HL-60/S4 treated with phorbol 12-myristate 13-acetate at 8.2 ng/mL for 4 days and 3 days (cell line): ENCODE data around the gene RNPS1.

ENCODE experiments used
- in situ Hi-C: fragments of 300-500 bp; cut with MboI; formaldehyde crosslinking; loops from 2 replicates; pipeline ENCODE4 v1.15.0; 2022; ENCODE audit warnings: low sequenced_read_pairs

Gene RNPS1

DNA sequence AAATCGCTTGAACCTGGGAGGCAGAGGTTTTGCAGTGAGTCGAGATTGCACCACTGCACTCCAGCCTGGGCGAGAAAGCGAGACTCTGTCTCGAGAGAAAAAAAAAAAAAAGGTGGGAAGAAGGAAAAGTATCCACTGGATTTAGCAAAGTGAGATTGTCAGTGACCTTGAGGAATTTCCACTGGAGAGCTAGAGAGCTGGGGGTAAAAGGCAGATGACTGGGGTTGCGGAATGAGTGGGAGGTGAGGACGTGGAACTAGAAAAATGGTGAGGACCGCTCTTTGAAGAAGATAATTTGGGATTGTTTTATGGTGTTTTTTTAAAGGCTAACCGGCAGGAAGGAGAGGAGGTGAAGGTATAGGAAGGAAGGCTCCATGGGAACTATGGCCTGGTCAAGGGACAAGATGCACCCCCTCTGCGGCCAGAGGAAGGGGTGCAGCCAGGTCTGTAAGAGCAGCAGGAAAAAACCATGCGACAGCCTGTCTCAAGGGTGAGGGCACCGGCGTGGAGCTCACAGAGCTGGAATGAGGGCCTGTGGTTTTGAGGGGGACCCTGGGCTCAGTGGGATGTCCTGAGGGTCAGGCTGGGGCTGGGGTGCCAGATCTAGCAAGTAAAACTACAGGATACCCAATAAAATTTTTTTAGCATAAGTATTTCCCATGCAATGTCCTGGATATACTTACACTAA, 63.4 kb downstream of the RNPS1 start:
- in situ Hi-C loops: no loop called here
